SK-N-SH (cell line): ENCODE measurements around the gene RIPK4. TPM values are rescaled to one million over a fixed set of nuclear protein-coding genes. Genes with fewer than 3 reads are reported as not detected.

Source experiments
- CTCF ChIA-PET: fragments of 300-600, 350-600 bp; formaldehyde crosslinking; extraction: SDS; loops from one replicate; lab custom pipeline; 2021; lab: Yijun Ruan, JAX
- POLR2A ChIA-PET: fragments of 350-600 bp; sonication (Branson Sonifier 250); formaldehyde crosslinking; extraction: SDS; loops from one replicate; lab custom pipeline; 2020; ENCODE audit warnings: antibody characterized with exemption, inconsistent platforms; lab: Yijun Ruan, JAX
- DNase-seq: peaks from one replicate; pipeline ENCODE4 v3.0.0; 2012
- H2AFZ ChIP-seq: fragments of 200-600 bp; sonication (generic); 2 replicates; pipeline ENCODE4 v1.8.1; 2016; ENCODE audit warnings: antibody characterized with exemption, mild to moderate bottlenecking, low read depth
- H3F3A ChIP-seq: fragments of 200-600 bp; sonication (generic); replicated peaks from 2 replicates; pipeline ENCODE3; 2016; ENCODE audit warnings: antibody characterized with exemption, mild to moderate bottlenecking; ENCODE audit not compliant: insufficient read depth
- H3K27ac ChIP-seq, 2 experiments: fragments of 200-500 bp in 1 of 2; fragments of 200-600 bp in 1 of 2; sonication (Bioruptor generic) in 1 of 2; sonication (generic), shearing (Covaris generic) in 1 of 2; 2 replicates each; pipeline versions ENCODE4 v1.5.1 to v1.6.1; 2014 to 2016; ENCODE audit warnings: low read depth in 2 of 2, inconsistent platforms in 1 of 2, low read length in 1 of 2, mild to moderate bottlenecking in 1 of 2, mixed read lengths in 1 of 2
- H3K27me3 ChIP-seq: fragments of 200-600 bp; sonication (generic), shearing (Covaris generic); 2 replicates; pipeline ENCODE4 v1.6.1; 2016; ENCODE audit warnings: mixed run types; ENCODE audit not compliant: insufficient read depth
- H3K36me3 ChIP-seq, 2 experiments: fragments of 200-500 bp in 1 of 2; fragments of 200-600 bp in 1 of 2; sonication (Bioruptor generic) in 1 of 2; sonication (generic) in 1 of 2; replicated peaks in 1 of 2; 2 replicates each; pipeline versions ENCODE3 to v1.5.1; 2014 to 2016; ENCODE audit warnings: low read length in 1 of 2, mild to moderate bottlenecking in 1 of 2; ENCODE audit not compliant: insufficient read depth in 2 of 2, control insufficient read depth in 1 of 2
- H3K4me1 ChIP-seq, 2 experiments: fragments of 200-500 bp in 1 of 2; fragments of 200-600 bp in 1 of 2; sonication (Bioruptor generic) in 1 of 2; sonication (generic), shearing (Covaris generic) in 1 of 2; 2 replicates each; pipeline versions ENCODE4 v1.5.1 to v1.6.1; 2014 to 2016; ENCODE audit warnings: low read depth in 1 of 2, low read length in 1 of 2, mixed run types in 1 of 2; ENCODE audit not compliant: insufficient read depth in 2 of 2, control insufficient read depth in 1 of 2
- H3K4me2 ChIP-seq: fragments of 200-600 bp; sonication (generic), shearing (Covaris generic); 2 replicates; pipeline ENCODE4 v1.6.1; 2017; ENCODE audit warnings: mixed run types
- H3K4me3 ChIP-seq, 2 experiments: fragments of 200-500 bp in 1 of 2; fragments of 200-600 bp in 1 of 2; sonication (Bioruptor generic) in 1 of 2; sonication (generic), shearing (Covaris generic) in 1 of 2; 2 replicates each; pipeline versions ENCODE4 v1.5.1 to v1.8.1; 2014 to 2016; ENCODE audit warnings: low read depth in 2 of 2, inconsistent platforms in 1 of 2, low read length in 1 of 2, mild to moderate bottlenecking in 1 of 2, mixed read lengths in 1 of 2, moderate library complexity in 1 of 2
- H3K79me2 ChIP-seq: fragments of 200-600 bp; sonication (generic); 2 replicates; pipeline ENCODE4 v1.8.1; 2017; ENCODE audit warnings: mild to moderate bottlenecking; ENCODE audit not compliant: insufficient read depth
- H3K9ac ChIP-seq: fragments of 200-600 bp; sonication (generic); 2 replicates; pipeline ENCODE4 v1.6.1; 2017; ENCODE audit warnings: mixed run types
- H3K9me2 ChIP-seq: fragments of 200-600 bp; sonication (generic); 2 replicates; pipeline ENCODE4 v1.6.1; 2017; ENCODE audit warnings: mixed run types
- H3K9me3 ChIP-seq: fragments of 200-600 bp; sonication (generic); 2 replicates; pipeline ENCODE4 v1.6.1; 2017; ENCODE audit warnings: mixed run types, mild to moderate bottlenecking, moderate library complexity
- H4K20me1 ChIP-seq: fragments of 200-600 bp; sonication (generic); 2 replicates; pipeline ENCODE4 v1.6.1; 2017; ENCODE audit warnings: mild to moderate bottlenecking, mixed run types; ENCODE audit not compliant: insufficient read depth
- FOXM1 ChIP-seq: IDR thresholded peaks from 2 replicates; pipeline ENCODE4 v1.4.0; 2012; ENCODE audit warnings: low read depth, mild to moderate bottlenecking
- GATA2 ChIP-seq: sonication (generic); formaldehyde crosslinking; IDR thresholded peaks from 2 replicates; pipeline ENCODE4 v1.5.0; 2020; ENCODE audit warnings: mild to moderate bottlenecking, missing genetic modification reagents
- JUND ChIP-seq: IDR thresholded peaks from 2 replicates; pipeline ENCODE4 v1.4.0; 2012
- MXI1 ChIP-seq: IDR thresholded peaks from 2 replicates; pipeline ENCODE4 v1.6.1; 2012; ENCODE audit warnings: mild to moderate bottlenecking, low read depth, low read length, improper control_type of control experiment
- NFIC ChIP-seq: IDR thresholded peaks from 2 replicates; pipeline ENCODE4 v1.4.0; 2012; ENCODE audit warnings: borderline replicate concordance
- NRF1 ChIP-seq: IDR thresholded peaks from 2 replicates; pipeline ENCODE4 v1.6.1; 2012; ENCODE audit warnings: low read depth, mild to moderate bottlenecking, low read length
- RXRA ChIP-seq: IDR thresholded peaks from 2 replicates; pipeline ENCODE4 v1.4.0; 2012; ENCODE audit warnings: low read depth, mild to moderate bottlenecking, borderline replicate concordance
- SMC3 ChIP-seq: IDR thresholded peaks from 2 replicates; pipeline ENCODE4 v1.6.1; 2012; ENCODE audit warnings: low read depth, low read length, improper control_type of control experiment
- YY1 ChIP-seq: IDR thresholded peaks from 2 replicates; pipeline ENCODE4 v1.4.0; 2012; ENCODE audit warnings: low read depth, mild to moderate bottlenecking
- WGBS: methylation state at CpG from one replicate; pipeline ENCODE4 v1.1.6; 2017; ENCODE audit warnings: low lambda C conversion rate; 5-methylcytosine and 5-hydroxymethylcytosine counted together
- polyA plus RNA-seq, 3 experiments: library from polyadenylated mRNA; depleted of rRNA; stranded (reverse); fragments of >200 nt; gene quantifications; 2 replicates each; pipeline ENCODE4 v1.2.3, GENCODE V29; 2012
- TF ChIP-seq, protein P1 (sequence below): fragments of 150-350 bp; IDR thresholded peaks from 2 replicates; pipeline ENCODE4 v1.6.1; 2016; ENCODE audit warnings: mild to moderate bottlenecking, low read depth, low read length
- TF ChIP-seq, protein P2 (sequence below): IDR thresholded peaks from 2 replicates; pipeline ENCODE4; 2012
- TF ChIP-seq, protein P3 (sequence below): IDR thresholded peaks from 2 replicates; pipeline ENCODE4 v1.4.0; 2012; ENCODE audit warnings: low read depth, borderline replicate concordance
- TF ChIP-seq, protein P4 (sequence below): fragments of 200-600 bp; sonication (generic); IDR thresholded peaks from 2 replicates; pipeline ENCODE4 v1.6.1; 2017; ENCODE audit warnings: antibody characterized with exemption, mild to moderate bottlenecking, moderate library complexity
- TF ChIP-seq, protein P5 (sequence below): IDR thresholded peaks from 2 replicates; pipeline ENCODE4 v1.6.1; 2012; ENCODE audit warnings: mild to moderate bottlenecking, low read depth, low read length, moderate library complexity

Gene RIPK4
- polyA plus RNA-seq, 1 of the 3 experiments (the other 2 are of a cell fraction) = 11.0 TPM

DNA sequence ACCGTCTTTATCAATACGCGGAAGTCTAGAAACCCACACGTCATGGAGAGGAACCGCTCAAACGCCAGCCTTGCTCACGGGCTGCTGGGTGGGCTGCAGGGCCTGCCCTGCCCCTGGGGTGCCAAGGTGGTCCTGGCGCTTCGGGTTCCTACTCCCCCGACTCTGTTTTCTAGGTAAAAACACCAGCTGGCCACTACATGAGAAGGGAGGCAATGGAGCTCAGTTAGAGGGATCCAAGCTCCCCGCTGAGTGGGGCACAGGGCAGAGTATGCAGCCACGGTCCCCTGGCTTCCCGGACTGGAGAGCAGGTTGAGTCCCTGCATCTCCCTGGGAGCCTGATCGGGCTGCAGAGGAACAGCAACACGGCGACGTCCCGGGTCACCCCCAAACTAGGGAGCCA lies 41.2 kb upstream of the RIPK4 start:
- Histone ChIP-seq H3K4me2 (no peak overlapping the region), H3K27ac (no peak overlapping the region), H3K9ac (no peak overlapping the region), H3K4me3 (no peak overlapping the region), H2AFZ (no peak overlapping the region), H3K9me2 (no peaks in the 10 kb centered on the region), H3K9me3 (no peaks in the 10 kb centered on the region), H4K20me1 (no peaks in the 10 kb centered on the region), H3F3A (no peaks in the 10 kb centered on the region), H3K79me2 (no peaks in the 10 kb centered on the region), H3K4me1 (no peaks in the 10 kb centered on the region; a peak in 1 of 4 replicates), H3K27me3 (no peaks in the 10 kb centered on the region), H3K36me3 (peaks cover 0 to 13% of the 10 kb centered on the region in 2 experiments)
- CTCF ChIA-PET = interaction anchor here (2.1 kb wide), 1 partner anchor 9 kb away, joined by 16 read pairs; no protein-coding TSS in a partner anchor
- no peak for DNase-seq
- POLR2A ChIA-PET = no interaction called here
- WGBS = 95% methylated on average over 14 of the region's 18 CpGs
- TF ChIP-seq RXRA (no peak), YY1 (no peak), GATA2 (CRISPR knock-in tag) (no peak), NFIC (no peak), MXI1 (no peak), SMC3 (no peak), NRF1 (no peak), FOXM1 (no peak), JUND (no peak)
- TF ChIP-seq, protein P1, sequence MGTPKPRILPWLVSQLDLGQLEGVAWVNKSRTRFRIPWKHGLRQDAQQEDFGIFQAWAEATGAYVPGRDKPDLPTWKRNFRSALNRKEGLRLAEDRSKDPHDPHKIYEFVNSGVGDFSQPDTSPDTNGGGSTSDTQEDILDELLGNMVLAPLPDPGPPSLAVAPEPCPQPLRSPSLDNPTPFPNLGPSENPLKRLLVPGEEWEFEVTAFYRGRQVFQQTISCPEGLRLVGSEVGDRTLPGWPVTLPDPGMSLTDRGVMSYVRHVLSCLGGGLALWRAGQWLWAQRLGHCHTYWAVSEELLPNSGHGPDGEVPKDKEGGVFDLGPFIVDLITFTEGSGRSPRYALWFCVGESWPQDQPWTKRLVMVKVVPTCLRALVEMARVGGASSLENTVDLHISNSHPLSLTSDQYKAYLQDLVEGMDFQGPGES = no peak
- TF ChIP-seq, protein P2, sequence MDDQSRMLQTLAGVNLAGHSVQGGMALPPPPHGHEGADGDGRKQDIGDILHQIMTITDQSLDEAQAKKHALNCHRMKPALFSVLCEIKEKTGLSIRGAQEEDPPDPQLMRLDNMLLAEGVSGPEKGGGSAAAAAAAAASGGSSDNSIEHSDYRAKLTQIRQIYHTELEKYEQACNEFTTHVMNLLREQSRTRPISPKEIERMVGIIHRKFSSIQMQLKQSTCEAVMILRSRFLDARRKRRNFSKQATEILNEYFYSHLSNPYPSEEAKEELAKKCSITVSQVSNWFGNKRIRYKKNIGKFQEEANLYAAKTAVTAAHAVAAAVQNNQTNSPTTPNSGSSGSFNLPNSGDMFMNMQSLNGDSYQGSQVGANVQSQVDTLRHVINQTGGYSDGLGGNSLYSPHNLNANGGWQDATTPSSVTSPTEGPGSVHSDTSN = no peak
- TF ChIP-seq, protein P3, sequence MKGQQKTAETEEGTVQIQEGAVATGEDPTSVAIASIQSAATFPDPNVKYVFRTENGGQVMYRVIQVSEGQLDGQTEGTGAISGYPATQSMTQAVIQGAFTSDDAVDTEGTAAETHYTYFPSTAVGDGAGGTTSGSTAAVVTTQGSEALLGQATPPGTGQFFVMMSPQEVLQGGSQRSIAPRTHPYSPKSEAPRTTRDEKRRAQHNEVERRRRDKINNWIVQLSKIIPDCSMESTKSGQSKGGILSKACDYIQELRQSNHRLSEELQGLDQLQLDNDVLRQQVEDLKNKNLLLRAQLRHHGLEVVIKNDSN = no peak
- TF ChIP-seq, protein P4, sequence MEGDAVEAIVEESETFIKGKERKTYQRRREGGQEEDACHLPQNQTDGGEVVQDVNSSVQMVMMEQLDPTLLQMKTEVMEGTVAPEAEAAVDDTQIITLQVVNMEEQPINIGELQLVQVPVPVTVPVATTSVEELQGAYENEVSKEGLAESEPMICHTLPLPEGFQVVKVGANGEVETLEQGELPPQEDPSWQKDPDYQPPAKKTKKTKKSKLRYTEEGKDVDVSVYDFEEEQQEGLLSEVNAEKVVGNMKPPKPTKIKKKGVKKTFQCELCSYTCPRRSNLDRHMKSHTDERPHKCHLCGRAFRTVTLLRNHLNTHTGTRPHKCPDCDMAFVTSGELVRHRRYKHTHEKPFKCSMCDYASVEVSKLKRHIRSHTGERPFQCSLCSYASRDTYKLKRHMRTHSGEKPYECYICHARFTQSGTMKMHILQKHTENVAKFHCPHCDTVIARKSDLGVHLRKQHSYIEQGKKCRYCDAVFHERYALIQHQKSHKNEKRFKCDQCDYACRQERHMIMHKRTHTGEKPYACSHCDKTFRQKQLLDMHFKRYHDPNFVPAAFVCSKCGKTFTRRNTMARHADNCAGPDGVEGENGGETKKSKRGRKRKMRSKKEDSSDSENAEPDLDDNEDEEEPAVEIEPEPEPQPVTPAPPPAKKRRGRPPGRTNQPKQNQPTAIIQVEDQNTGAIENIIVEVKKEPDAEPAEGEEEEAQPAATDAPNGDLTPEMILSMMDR = no peak
- TF ChIP-seq, protein P5, sequence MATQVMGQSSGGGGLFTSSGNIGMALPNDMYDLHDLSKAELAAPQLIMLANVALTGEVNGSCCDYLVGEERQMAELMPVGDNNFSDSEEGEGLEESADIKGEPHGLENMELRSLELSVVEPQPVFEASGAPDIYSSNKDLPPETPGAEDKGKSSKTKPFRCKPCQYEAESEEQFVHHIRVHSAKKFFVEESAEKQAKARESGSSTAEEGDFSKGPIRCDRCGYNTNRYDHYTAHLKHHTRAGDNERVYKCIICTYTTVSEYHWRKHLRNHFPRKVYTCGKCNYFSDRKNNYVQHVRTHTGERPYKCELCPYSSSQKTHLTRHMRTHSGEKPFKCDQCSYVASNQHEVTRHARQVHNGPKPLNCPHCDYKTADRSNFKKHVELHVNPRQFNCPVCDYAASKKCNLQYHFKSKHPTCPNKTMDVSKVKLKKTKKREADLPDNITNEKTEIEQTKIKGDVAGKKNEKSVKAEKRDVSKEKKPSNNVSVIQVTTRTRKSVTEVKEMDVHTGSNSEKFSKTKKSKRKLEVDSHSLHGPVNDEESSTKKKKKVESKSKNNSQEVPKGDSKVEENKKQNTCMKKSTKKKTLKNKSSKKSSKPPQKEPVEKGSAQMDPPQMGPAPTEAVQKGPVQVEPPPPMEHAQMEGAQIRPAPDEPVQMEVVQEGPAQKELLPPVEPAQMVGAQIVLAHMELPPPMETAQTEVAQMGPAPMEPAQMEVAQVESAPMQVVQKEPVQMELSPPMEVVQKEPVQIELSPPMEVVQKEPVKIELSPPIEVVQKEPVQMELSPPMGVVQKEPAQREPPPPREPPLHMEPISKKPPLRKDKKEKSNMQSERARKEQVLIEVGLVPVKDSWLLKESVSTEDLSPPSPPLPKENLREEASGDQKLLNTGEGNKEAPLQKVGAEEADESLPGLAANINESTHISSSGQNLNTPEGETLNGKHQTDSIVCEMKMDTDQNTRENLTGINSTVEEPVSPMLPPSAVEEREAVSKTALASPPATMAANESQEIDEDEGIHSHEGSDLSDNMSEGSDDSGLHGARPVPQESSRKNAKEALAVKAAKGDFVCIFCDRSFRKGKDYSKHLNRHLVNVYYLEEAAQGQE = no peak
